Measurements from ENCODE around the gene TMEM218.
"Not testable (repeated sequence)": the region's sequence is repeated elsewhere in the genome, so short reads cannot be mapped to it uniquely, and the experiment has no call there.

TMEM218 gene

DNA sequence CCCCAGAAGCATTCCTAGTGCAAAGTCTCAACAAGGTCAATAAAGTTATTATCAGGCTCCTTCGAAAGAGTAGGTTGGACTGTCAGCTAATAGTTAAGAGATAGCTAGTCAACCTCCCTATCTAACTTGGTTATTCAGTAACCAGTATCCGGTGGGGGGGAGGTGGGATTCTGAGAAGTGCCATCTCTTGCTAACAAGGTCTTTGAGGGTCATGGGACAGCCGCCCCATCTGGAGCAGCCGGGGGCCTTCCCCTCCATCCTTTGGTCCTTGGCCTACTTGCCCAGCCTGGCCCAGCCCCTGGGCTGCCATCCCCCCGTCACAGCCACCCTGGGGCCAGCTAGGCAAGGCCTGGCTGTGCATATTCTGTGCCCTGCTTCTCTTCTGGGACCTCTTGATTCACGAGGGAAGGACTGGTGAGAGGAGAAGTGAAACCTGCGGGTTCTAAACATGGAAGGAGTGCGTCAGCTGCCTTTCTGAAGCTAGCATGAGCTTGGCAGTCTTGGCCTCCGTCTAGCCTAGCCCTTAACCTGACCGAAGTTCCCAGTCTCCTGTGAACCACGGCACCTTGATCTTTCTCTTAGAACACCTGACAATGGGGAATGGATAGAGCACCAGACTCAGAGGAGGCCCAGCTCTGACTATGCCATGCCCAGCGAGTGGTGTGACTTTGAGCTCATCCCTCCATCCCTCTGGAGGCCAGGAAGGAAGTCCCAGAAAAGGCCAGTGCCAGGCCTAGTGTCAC, 39.0 kb downstream of the TMEM218 start:
- no peak for TF ChIP-seq POLR2A (IDR thresholded peaks at IDR 0.05; ENCODE audit: low read depth, low read length)
- no peak for DNase-seq (ENCODE audit: insufficient read length, low spot score)
- no peak for FAIRE-seq

DNA sequence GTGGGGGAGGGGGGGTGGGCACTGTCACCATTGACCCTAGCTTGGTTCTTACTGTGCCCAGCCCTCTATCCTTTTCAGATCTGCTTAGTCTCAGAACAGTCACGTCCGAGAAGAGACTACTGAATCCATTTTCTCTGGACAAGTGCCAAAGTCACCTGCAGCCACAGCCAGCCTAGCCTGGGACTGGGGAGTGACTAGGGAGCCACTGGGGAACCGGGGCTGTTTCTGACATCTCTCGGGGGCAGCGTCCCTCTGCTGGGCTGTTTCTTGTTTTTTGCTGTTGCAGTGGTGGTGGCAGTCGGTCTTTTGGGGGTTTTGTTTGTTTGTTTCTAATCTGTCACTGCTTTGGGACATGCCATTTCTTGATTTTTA, 39.6 kb downstream of the TMEM218 start:
- FAIRE-seq = no peak
- DNase-seq (ENCODE audit: insufficient read length, low spot score) = no peak
- TF ChIP-seq POLR2A (IDR thresholded peaks at IDR 0.05; ENCODE audit: low read depth, low read length) = no peak

DNA sequence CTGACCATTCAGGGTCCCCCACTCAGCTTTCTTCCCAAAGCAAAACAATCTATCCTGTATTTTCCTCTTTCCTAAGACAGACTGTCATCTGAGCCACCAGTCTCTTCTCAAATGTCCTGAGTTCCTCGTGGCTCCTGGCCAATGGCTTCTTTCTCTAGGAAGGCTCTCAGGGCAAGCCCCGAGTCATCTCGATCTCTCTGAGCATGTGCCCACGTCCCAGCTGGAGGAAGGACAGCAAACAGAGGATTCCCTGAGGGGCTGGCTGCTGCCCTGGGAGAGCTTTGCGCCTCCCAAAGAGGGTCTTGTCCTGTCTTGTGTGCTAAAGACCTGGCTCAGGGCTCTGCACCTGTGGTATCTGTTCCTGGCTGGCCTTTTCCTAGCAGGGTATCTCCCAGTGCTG, 40.0 kb downstream of the TMEM218 start:
- FAIRE-seq = no peak
- DNase-seq (ENCODE audit: insufficient read length, low spot score) = no peak
- no peak for TF ChIP-seq POLR2A (IDR thresholded peaks at IDR 0.05; ENCODE audit: low read depth, low read length)

DNA sequence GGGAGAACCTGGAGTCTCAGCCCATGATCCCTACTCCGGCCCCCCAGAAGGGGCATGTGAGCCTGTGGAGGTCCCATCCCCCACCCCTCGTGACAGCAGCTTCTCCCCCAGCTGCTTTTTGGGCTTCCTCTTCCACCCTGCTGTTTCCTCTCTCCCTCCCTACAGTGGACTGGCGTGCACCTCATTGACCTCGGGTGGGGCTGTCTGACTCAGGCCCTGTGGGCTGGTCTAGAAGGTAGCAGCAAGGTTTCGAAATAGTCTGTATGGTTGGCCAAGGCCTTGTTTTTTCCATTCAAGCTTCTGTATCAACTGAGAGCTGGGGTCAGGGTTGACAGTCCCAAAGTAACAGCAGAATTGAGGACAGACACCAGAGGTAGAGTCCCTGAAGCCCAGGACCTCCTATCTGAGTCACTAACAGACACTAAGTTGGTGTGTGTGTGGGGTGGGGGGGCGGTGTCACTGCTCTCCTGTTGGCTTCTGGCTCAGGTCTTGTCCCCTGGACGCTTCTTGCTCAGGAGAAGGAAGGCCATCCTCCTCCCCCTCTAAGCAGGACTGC, 40.6 kb downstream of the TMEM218 start:
- TF ChIP-seq POLR2A (IDR thresholded peaks at IDR 0.05; ENCODE audit: low read depth, low read length) = no peak
- peak; percentile 88 for FAIRE-seq
- DNase-seq (ENCODE audit: insufficient read length, low spot score) = peak; percentile 62

DNA sequence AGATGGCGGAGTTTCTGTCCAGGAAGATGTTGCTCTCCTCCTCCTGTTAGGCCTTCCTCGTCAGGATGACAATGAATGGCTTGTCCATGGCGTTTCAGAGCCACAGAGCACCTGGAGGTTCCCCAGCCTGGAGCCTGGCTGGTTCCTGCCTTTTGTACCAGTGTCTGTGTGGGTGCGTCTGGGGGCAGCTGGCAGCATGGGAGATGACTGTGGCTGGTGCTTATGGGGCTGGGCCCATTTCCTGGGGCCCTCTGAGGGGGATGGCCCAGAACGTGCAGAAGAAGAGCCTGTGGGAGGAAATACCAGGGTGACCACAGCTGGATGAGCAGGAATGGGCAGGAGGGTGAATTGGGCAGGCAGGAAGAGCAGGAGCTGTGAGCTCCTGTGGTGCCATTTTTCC, 41.6 kb downstream of the TMEM218 start:
- TF ChIP-seq POLR2A (IDR thresholded peaks at IDR 0.05; ENCODE audit: low read depth, low read length) = no peak
- no peak for FAIRE-seq
- DNase-seq (ENCODE audit: insufficient read length, low spot score) = no peak

DNA sequence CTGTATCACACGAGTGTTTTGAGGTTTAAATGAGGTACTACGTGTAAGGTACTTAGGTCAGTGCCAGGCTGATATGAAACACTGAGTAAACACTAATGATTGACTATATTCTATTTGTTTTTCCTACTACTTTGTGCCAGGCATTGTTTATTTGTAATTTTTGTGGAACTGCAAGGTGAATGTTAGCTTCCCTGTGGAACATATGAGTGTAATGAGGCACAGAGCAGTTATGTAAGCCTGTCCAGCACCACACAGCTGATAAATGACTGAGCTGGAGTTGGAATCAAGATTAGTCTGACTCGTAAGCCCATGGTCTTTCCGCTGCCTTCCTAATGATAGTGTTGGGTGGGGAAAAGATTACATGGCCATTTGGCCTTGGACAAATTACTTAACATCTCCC, 42.4 kb downstream of the TMEM218 start:
- FAIRE-seq = no peak
- no peak for DNase-seq (ENCODE audit: insufficient read length, low spot score)
- no peak for TF ChIP-seq POLR2A (IDR thresholded peaks at IDR 0.05; ENCODE audit: low read depth, low read length)

DNA sequence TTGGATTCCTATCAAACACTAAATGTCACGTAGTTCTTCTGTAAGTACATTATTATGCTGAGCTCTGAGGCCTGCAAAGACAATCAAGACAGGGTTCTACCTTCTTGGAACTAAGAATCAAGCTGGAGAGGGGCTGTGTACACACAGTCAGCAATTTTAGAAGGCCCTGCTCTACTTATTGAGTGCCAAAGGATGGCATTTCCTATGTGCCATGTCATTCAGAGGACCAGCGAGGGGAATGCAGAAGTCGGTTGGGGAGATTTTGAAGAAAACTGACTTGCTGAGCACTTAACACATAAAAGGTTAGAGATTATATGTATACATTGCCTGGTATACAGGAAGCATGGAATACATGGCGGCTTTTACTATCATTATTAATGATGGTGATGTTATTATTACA, 43.1 kb downstream of the TMEM218 start:
- FAIRE-seq (no peak), DNase-seq (ENCODE audit: insufficient read length, low spot score) (no peak)
- no peak for TF ChIP-seq POLR2A (IDR thresholded peaks at IDR 0.05; ENCODE audit: low read depth, low read length)

DNA sequence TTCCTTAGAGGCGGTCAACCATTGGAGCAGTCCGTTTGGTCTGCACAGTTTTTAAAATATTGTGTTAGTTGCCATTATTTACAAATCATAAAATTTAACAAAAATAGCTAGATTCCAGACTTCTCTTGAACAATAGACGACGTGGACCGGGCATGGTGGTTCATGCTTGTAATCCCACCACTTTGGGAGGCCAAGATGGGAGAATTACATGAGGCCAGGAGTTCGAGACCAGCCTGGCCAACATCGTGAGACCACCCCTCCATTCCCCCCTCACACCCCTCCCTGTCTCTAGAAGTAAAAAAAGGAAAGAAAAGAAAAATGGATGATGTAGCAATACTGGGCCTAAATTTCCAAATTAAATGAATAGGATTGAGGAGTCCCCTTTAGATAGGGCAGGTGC, 47.4 kb downstream of the TMEM218 start:
- no peak for TF ChIP-seq POLR2A (IDR thresholded peaks at IDR 0.05; ENCODE audit: low read depth, low read length)
- FAIRE-seq (no peak), DNase-seq (ENCODE audit: insufficient read length, low spot score) (no peak)

DNA sequence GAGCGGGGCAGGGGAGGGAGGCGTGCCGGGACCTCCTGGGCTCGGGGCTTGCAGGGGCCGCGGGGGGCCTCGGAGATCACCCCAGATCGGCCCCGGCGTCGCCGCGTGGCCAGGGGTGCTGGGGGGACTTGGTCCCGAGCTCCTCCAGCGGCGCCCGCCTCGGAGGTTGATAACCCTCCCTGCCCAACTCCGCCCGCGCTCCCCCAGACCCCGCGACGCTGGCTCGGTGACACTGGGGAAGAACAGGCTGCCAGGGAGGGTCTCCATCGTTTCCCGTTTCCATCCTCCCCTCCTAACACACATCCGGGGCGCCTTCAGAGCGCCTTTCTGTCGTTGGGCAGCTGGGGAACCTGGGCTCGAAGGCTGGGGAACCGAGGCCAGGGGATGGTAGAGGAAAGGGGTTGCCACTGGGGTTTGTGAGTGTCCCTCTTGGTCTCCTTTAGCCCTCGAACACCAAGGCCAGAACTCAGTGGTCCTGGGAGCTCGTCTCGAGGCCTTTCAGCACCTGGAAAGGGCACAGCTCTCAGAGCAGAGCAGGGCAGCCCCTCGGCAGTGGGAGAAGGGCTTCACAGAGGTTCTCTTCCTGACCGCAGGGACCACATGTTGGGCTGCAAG, 47.9 kb downstream of the TMEM218 start:
- DNase-seq (ENCODE audit: insufficient read length, low spot score) (no peak), FAIRE-seq (no peak)
- TF ChIP-seq POLR2A (IDR thresholded peaks at IDR 0.05; ENCODE audit: low read depth, low read length) = no peak

DNA sequence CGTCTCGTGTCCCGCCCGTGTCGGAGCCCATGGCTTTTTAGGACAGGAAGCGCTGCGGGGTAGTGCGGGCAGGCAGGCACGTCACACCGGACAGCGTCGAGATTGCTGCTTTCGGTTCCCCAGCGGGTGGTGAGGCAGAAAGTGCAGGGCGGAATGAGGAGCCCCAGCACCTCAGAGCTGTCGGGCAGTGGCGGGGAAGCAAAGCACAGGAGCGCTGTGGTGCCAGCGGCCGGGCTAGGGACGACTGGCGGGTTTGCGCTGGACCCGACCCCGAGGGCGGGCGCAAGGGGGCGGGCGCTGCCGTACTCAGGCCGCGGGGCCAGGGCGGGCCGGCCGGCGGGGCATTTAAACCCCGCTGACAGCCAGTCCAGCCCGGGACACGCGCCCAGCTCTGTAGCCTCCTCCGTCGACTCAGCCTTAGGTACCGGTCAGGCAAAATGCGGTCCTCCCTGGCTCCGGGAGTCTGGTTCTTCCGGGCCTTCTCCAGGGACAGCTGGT, 48.4 kb downstream of the TMEM218 start, which contains the start of gene SLC37A2:
TSS of gene SLC37A2 (plus strand) at position 375 of the 498 bp plus-strand sequence. CDS start at position 438, 63 bp downstream.
- TF ChIP-seq POLR2A (IDR thresholded peaks at IDR 0.05; ENCODE audit: low read depth, low read length) = no peak
- FAIRE-seq (no peak), DNase-seq (ENCODE audit: insufficient read length, low spot score) (peak; percentile 53)

DNA sequence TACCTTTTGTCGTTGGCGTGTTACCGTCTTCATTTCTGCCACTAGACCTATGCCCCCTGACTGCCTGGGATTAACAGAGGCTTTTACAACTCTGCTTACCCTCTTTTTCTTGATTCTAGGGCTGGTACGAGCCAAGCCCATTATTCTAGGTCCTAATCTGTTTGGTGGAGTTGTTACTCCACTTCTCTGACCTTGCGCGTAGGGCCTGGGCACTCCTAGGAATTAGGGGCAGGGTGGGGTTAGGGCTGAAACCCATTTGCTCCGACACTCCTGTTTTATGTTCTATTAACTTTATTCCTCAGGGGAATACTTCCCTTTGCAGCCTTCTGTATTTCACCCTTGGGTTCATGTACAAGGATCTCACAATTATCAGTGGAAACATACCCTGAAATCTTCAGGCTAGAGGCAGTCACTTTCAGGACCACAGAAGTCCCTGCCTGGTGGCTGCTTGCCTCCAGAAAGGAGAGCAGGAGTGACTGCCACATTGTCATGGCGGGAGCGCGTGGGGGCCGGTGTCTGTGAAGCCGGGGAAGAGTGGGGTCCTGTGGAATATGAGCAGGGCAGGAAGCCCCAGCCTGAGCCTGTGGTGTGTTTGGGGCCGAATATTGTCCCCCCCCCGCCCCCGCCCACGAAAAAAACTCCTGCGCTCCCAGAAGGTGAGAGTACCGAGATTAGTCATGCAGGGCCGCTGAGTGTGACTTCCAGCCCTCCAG, 49.1 kb downstream of the TMEM218 start:
- FAIRE-seq = no peak
- no peak for DNase-seq (ENCODE audit: insufficient read length, low spot score)
- TF ChIP-seq POLR2A (IDR thresholded peaks at IDR 0.05; ENCODE audit: low read depth, low read length) = no peak

DNA sequence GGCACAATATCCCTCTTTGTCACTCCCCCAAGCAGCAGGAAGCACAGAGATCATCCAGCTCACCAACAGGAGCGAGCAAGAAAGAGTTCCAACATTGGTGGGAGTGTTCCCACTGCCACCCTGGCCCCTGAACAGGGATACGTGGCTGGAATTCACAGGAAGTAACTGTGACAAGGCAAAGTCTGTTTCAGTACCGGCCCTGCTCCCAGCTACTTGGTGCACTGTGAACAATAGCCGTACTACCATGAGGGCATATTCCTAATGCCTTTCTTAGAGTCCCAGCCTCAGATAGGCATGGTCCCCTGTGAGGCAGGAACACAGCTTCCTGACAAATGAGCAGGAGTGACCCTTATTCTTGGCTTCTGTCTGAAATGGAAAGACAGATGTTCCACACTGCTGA, 50.1 kb downstream of the TMEM218 start:
- DNase-seq (ENCODE audit: insufficient read length, low spot score) (no peak), FAIRE-seq (no peak)
- no peak for TF ChIP-seq POLR2A (IDR thresholded peaks at IDR 0.05; ENCODE audit: low read depth, low read length)

DNA sequence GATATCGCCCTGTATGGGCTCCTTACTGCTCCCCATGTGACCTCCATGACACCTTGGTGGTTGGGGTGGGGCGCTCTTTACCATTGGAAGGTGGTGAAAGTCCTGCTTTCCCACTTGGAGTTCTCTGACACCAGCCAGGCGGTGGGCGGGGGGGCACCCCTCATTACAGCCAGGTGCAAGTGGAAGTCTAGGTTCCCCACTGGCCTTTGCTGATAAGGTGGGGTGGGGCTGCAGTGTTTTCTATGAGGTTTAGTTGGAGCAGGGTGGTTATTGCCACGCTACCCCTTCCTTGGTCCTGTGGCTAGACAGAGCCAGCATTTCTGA, 53.8 kb downstream of the TMEM218 start:
- no peak for TF ChIP-seq POLR2A (IDR thresholded peaks at IDR 0.05; ENCODE audit: low read depth, low read length)
- DNase-seq (ENCODE audit: insufficient read length, low spot score) (no peak), FAIRE-seq (no peak)

DNA sequence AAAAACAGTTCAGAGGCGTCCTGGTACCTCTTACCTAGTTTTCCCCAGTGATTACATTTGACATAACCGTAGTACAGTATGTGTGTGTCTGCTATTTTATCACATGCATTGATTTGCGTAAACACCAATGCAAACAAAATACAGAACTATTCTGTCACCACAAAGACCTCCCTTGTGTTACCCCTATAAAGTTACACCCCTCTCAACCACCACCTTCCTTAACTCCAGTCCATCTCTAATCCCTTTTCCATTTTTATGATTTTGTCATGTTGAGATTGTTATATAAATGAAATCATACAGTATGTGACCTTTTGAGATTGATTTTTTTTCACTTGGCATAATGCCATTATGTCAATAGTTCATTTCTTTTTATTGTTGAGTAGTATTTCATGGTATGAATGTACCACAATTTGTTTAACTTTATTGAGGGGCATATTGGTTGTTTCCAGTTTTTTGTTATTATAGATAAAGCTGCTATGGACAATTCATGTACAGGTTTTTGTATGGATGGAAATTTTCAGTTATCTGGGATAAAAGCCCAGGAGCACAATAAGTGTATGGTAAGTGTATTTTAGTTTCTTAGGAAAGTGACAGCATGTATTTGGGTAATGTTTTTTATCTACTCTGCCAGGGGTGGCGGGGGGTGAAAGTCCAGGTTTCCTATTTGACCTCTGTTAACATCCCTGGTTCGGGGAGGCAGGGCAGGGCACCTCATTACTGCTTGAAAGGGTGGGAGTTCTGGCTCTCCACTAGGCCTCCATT, 54.3 kb downstream of the TMEM218 start:
- no peak for FAIRE-seq
- DNase-seq (ENCODE audit: insufficient read length, low spot score) = no peak
- TF ChIP-seq POLR2A (IDR thresholded peaks at IDR 0.05; ENCODE audit: low read depth, low read length) = no peak

DNA sequence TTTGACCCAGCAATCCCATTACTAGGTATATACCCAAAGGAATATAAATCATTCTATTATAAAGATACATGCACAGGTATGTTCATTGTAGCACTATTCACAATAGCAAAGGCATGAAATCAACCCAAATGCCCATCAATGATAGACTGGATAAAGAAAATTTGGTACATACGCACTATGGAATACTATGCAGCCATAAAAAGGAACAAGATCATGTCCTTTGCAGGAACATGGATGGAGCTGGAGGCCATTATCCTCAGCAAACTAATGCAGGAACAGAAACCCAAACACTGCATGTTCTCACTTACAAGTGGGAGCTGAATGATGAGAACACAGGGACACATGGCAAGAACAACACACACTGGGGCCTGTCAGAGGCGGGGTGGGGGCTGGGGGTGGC, 55.3 kb downstream of the TMEM218 start:
- FAIRE-seq; DNase-seq (ENCODE audit: insufficient read length, low spot score): not testable (repeated sequence)
